Measurements from ENCODE around the gene PRAMEF1.
"Not testable (repeated sequence)": the region's sequence is repeated elsewhere in the genome, so short reads cannot be mapped to it uniquely, and the experiment has no call there.

PRAMEF1 gene

GRCh38 chr1:12776801-12777557 lies 14.2 kb upstream of the PRAMEF1 start:
- no peak for DNase-seq

GRCh38 chr1:12778061-12778460 lies 13.1 kb upstream of the PRAMEF1 start:
- DNase-seq, result no peak

- no peak for DNase-seq
Observed at GRCh38 chr1:12778907-12779306, 12.3 kb upstream of the PRAMEF1 start.

- not testable (repeated sequence) for DNase-seq
Observed at GRCh38 chr1:12781488-12781887, 9.7 kb upstream of the PRAMEF1 start.

- DNase-seq, result not testable (repeated sequence)
Observed at GRCh38 chr1:12783783-12784182, 7.4 kb upstream of the PRAMEF1 start.

GRCh38 chr1:12784729-12785128 lies 6.5 kb upstream of the PRAMEF1 start:
- not testable (repeated sequence) for DNase-seq

GRCh38 chr1:12798911-12799310 lies 7.7 kb downstream of the PRAMEF1 start:
- DNase-seq, result no peak

GRCh38 chr1:12799730-12800129 lies 8.5 kb downstream of the PRAMEF1 start:
- DNase-seq, result no peak

- no peak for DNase-seq
Observed at GRCh38 chr1:12809933-12810332, 18.7 kb downstream of the PRAMEF1 start.

- no peak for DNase-seq
Observed at GRCh38 chr1:12810691-12811408, 19.7 kb downstream of the PRAMEF1 start.

- DNase-seq, result no peak
Observed at GRCh38 chr1:12811409-12811784, 20.2 kb downstream of the PRAMEF1 start.

- DNase-seq, result not testable (repeated sequence)
Observed at GRCh38 chr1:12819061-12819460, 27.9 kb downstream of the PRAMEF1 start.

GRCh38 chr1:12831310-12831709 lies 40.1 kb downstream of the PRAMEF1 start, which contains the start of gene PRAMEF11:
Gene PRAMEF11 (minus strand): TSS chr1:12831410. CDS start chr1:12828789, 2,621 bp downstream.
- DNase-seq, result not testable (repeated sequence)

GRCh38 chr1:12833251-12833650 lies 42.1 kb downstream of the PRAMEF1 start:
- DNase-seq, result not testable (repeated sequence)

Measured in activated CD4-positive, CD25-positive, alpha-beta regulatory T cell treated with anti-CD3 and anti-CD28 coated beads, Interleukin-2, amount 50 U/mL, for 72 hours (primary cell).